MG63 (cell line): ENCODE measurements around the gene RRP1B. TPM values are rescaled to one million over a fixed set of nuclear protein-coding genes. Genes with fewer than 3 reads are reported as not detected.

Experiments used
- DNase-seq: peaks from one replicate; pipeline ENCODE4 v3.0.0-alpha.2; 2020
- H3K27me3 ChIP-seq: fragments of 250-450 bp; sonication (Bioruptor Pico); 2 replicates; pipeline ENCODE4 v1.5.1; 2020; ENCODE audit warnings: mild to moderate bottlenecking, moderate library complexity
- H3K36me3 ChIP-seq: fragments of 250-450 bp; sonication (Bioruptor Pico); 2 replicates; pipeline ENCODE4 v1.5.1; 2020; ENCODE audit warnings: mild to moderate bottlenecking, moderate library complexity
- H3K4me3 ChIP-seq: fragments of 250-450 bp; sonication (Bioruptor Pico); 2 replicates; pipeline ENCODE4 v1.5.1; 2020; ENCODE audit warnings: mild to moderate bottlenecking, moderate library complexity
- H3K9me3 ChIP-seq: fragments of 250-450 bp; sonication (Bioruptor Pico); 2 replicates; pipeline ENCODE4 v1.5.1; 2020; ENCODE audit warnings: mild to moderate bottlenecking, moderate library complexity
- total RNA-seq: library from RNA; depleted of rRNA; stranded (reverse); fragments of >200 nt; shearing (Covaris generic); gene quantifications from 2 replicates; pipeline ENCODE4 v1.2.3, GENCODE V29; 2014; ENCODE audit warnings: low replicate concordance

Gene RRP1B
- total RNA-seq, 1 experiment from 2014 or later, result 23.0 TPM

DNA sequence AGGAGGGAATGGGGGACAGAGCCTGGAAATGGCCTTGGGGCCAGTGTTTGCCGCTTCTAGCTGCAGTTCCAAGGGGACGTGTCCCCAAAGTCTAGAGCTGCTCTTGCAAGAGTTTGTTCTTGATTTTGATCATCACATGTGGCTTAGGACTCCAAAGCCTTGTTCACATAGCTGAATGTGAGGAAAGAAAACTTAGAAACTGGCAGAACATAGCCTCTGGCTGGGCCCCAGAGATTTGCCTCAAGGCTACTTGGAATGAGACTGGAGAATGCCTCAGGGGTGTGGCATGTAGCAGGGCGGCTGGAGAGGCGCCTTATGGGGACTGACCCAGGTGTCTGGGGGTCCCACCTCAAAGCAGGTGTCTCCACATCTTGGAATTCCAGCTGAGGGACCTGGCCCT is 61.8 kb downstream of the RRP1B start:
- H3K36me3 ChIP-seq, result peaks cover 24% of the 10 kb centered on the region
- peak overlapping the region; percentile 98 for H3K4me3 ChIP-seq
- DNase-seq, result no peak
- H3K9me3 ChIP-seq, result no peaks in the 10 kb centered on the region
- H3K27me3 ChIP-seq, result no peaks in the 10 kb centered on the region

DNA sequence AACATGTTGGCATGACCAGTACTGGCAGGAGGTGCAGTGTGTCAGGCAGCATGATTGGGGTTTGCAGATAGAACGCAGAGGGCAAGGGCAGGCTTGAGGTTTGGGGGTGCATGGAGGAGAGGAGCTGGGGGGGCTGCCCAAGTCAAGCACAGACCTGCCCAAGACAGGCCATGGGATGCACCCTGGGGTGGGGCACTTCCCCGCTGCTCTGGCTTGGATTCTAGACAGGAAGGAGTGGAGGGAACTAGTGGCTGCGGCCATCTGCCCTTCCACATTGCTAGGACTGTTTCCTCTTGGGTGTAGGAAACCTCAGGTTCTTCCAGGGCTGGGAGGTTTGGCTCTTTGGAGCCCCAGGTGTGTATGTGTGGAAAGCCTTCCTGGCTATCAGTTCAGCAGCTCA is 62.6 kb downstream of the RRP1B start:
- no peaks in the 10 kb centered on the region for H3K9me3 ChIP-seq
- no peak for DNase-seq
- H3K36me3 ChIP-seq, result peaks cover 24% of the 10 kb centered on the region
- H3K4me3 ChIP-seq, result no peak overlapping the region
- no peaks in the 10 kb centered on the region for H3K27me3 ChIP-seq

DNA sequence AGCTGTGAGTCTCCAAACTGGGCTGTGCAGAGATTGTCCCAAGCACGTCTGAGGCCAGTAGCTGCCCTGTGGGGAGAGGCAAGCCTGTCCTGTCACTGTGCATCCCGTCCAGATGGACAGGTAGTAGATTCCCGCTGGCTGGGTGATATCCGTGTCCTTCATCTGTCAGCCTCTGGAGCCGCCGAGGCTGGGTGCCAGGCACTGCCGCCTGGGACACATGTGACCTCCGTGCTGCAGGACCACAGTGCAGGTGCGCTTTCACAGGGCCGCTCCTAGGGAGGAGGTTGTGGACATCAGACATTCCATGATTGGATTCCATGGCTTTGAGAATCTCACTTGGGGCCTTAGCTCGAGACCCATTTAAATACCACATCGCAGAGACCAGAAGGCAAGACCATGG is 64.3 kb downstream of the RRP1B start:
- peaks cover 24% of the 10 kb centered on the region for H3K36me3 ChIP-seq
- no peak overlapping the region for H3K4me3 ChIP-seq
- no peak for DNase-seq
- H3K27me3 ChIP-seq, result no peaks in the 10 kb centered on the region
- no peaks in the 10 kb centered on the region for H3K9me3 ChIP-seq

DNA sequence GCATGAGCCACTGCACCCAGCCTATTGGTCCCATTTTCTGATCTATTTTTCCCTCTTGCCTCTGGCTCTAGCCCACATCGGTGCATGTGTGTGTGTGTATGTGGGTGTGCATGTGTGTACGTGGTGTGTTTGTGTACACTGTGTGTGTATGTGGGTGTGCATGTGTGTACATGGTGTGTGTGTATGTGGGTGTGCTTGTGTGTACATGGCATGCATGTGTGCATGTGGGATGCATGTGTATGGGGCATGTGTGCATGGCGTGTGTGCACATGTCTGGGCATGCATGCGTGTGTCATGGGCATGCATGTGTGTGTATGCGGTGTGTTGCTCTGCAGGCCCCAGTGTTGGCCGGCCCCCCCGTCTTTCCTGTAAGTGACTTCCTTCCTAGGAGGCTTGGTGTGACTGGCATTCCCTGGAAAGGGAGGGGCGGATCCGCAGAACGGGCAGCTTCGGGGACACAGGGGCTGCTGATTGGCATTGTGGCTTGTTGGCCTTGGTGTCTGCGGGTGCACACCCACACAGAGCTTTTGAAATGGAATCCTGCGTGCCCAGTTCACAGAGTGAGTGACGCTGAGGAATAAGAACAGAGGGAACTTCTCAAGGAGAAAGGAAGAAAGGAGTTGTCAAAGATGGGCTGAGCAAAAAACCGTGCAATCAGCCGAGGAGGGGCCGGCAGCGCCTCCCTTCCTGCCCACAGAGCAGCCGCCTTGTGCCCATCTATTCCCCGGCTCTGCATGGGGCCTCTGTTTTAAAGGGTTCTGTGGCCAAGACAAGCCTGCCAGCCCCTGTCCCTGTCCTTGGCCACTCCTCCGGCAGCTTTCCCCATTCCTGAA is 67.5 kb downstream of the RRP1B start:
- Histone ChIP-seq H3K9me3 (no peaks in the 10 kb centered on the region), H3K36me3 (peaks cover 18% of the 10 kb centered on the region), H3K27me3 (no peaks in the 10 kb centered on the region), H3K4me3 (no peak overlapping the region)
- no peak for DNase-seq

DNA sequence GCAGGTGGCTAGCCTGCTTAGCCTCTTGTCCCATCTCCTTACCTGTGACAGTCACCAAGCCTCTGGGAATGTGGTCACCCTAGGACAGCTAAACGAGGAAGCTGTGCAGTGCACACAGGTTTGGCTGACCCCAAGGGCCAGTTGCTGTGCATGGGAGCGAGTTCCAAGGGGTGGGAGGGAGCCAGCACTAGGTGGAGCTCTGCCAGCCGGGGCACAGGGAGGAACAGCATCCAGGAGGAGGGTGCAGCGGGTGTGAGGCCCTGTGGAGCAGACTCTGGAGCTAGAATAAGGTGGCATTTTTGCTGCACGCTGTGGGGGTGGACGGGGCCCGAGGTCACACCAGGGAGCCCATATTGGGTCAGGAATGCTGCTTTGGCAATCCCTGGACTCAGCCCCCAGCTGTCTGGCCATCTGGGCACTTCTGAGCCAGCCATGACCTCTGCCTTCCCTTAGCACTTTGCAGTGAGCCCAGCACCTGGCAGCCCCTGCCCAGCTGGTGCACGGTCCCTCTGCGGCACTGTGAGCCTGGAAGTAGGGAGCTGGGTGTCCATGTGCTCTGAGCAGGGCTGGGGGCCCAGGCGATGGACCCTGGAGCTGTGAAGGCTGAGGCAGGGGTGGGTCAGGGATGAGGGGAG is 68.3 kb downstream of the RRP1B start:
- no peaks in the 10 kb centered on the region for H3K27me3 ChIP-seq
- no peak overlapping the region for H3K4me3 ChIP-seq
- peaks cover 18% of the 10 kb centered on the region for H3K36me3 ChIP-seq
- no peaks in the 10 kb centered on the region for H3K9me3 ChIP-seq
- peak; percentile 85 for DNase-seq

DNA sequence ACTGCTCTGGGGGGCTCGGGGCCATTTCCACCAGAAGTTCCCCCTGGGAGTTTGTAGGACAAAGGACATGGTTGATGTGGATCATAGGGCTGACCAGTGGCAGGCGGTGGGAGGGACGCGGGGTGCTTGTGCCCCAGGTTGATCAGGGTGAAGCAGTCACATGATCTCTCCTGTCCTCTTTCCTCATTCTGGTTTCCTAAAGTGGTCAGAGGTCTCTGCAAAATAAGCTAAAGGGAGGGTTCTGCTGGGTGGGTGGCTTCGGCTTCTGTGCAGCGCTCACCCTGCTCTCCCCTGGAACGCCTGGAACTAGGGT is 68.8 kb downstream of the RRP1B start:
- Histone ChIP-seq H3K9me3 (no peaks in the 10 kb centered on the region), H3K27me3 (no peaks in the 10 kb centered on the region), H3K36me3 (peaks cover 18% of the 10 kb centered on the region), H3K4me3 (peak overlapping the region; percentile 41)
- DNase-seq, result no peak

DNA sequence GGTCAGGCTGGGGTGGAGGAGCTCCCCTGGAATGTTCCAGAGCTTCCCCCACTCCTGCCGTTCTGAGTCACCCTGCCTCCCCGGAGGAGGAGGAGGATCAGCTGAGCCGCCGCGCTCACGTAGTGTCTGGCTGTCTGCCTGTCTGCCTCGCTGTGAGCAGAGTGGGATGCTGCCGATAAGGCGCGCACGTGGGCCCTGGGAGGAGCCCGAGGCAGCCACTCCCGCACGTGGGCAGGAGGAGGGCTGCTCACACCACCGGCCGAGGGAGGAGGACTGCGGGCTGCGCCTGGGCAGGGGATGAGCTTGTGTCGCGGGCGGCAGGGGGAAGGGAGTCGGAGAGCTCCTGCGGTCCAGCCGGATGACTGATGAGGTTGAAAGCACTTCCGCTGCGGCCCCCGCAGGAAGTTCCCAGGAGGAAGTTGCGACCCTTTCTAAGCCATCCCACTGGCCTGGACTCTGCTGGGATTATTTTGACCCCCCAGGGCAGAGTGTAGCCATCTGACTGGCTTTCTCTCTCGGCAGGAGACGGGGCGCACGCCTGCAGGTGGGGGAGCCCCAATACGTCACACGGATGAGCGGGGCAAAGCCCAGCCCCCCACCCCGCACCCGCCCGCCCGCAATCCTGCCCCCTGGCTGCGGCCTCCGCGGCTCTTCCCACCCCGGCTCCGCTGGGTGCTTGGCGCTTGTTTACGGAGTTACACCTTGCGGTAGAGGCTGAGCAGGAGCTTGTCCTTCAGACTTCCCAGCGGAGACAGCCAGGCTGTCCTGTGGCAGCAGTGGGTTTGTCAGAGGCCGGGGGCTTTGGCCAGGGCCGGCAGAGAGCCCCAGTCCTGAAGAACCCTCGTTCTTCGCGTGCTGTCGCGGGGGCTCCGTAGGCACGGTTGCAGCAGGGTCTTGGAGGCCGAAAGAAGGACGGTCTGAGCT is 69.4 kb downstream of the RRP1B start:
- H3K27me3 ChIP-seq, result no peaks in the 10 kb centered on the region

DNA sequence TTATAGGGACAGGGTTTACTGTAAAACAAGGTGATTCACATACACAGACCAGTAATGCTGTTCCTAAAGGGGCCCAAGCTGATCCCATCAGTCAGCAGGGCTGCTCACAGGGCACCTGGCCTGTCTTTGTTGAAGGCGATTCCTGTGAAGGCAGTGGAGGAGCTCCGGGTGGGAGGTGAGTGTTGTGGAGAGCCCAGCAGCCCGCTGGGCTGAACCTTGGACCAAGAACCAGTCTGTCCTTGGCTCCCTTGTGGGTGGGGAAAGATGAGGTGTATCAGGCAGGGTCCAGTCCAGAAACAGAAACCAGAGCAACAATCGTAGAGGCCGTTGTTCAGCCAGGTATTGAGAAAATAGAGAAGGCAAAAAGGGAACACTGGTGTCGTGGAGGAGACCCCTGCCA is 72.1 kb downstream of the RRP1B start:
- no peak overlapping the region; the same call in 1 of the 2 replicates for H3K4me3 ChIP-seq
- H3K27me3 ChIP-seq, result no peaks in the 10 kb centered on the region
- DNase-seq, result no peak
- H3K36me3 ChIP-seq, result peaks cover 30% of the 10 kb centered on the region
- no peaks in the 10 kb centered on the region for H3K9me3 ChIP-seq

More for the DNA sequence above, 69.4 kb downstream of the RRP1B start:
- peak; percentile 99 for DNase-seq
- no peaks in the 10 kb centered on the region for H3K9me3 ChIP-seq
- peak overlapping the region; percentile 41 for H3K4me3 ChIP-seq
- H3K36me3 ChIP-seq, result peaks cover 18% of the 10 kb centered on the region

DNA sequence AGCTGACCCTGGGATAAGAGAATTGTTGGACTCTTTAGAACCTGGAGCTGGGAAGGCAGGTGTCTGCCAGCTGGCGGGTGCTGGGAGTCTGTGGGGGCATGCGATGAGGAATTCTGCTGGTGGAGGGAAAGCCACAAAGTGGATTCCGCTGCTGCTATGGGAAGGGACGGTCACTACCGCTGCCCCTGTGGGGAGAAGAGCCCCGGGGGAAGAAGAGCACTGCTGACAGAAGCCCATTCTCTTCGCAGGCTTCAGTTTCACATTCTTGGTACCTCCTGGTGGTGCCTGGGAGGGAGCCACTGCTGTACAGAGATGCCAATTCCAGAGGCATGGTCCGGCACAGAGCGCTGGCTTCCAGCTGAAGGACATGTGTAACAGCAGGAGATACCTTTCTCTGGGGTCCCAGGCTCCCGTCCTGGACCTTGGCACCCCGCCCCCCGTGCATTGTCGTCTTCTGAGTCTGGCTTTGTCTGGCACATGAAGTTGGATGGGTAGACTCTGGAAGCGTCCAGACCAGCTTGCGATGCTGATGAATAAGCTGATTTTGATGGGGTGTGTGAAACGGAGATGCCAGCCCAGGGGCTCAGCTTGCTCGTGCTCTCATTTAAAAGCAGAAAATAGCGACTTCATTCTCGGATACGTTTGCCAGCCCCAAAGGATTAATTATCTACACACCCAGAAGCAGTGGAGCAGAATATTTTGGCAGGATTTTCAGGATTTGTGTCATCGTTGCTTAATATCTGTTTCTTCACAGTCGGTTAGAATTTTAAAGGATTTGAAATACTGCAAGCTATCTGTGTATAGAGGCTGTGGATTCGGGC is 72.7 kb downstream of the RRP1B start:
- DNase-seq, result peak; percentile 84

DNA sequence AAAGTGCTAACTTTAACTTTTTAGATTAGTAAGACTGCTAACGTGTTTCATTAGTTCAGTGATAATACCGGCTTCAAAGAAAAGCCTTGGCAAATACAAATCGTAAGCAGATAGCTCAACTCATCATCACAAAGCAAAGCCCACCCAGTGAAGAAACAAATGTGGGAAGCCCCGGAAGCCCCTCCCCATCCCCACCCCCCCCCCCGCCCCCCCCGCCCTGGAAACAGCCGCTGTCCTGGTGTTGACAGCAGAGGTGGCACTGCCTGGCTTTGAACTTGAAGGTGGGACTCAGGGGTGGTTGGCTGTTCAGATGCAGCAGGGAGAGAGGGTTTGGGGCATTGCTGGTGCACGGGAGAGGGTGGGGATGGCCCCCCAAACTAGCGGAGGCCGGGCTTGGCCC is 73.7 kb downstream of the RRP1B start:
- H3K4me3 ChIP-seq, result no peak overlapping the region
- no peaks in the 10 kb centered on the region for H3K9me3 ChIP-seq
- DNase-seq, result no peak
- peaks cover 40% of the 10 kb centered on the region for H3K36me3 ChIP-seq
- H3K27me3 ChIP-seq, result no peaks in the 10 kb centered on the region

More for the DNA sequence above, 72.7 kb downstream of the RRP1B start:
- no peaks in the 10 kb centered on the region for H3K27me3 ChIP-seq
- H3K9me3 ChIP-seq, result no peaks in the 10 kb centered on the region
- peaks cover 33% of the 10 kb centered on the region for H3K36me3 ChIP-seq
- peak overlapping the region; percentile 6; the same call in 1 of the 2 replicates for H3K4me3 ChIP-seq

DNA sequence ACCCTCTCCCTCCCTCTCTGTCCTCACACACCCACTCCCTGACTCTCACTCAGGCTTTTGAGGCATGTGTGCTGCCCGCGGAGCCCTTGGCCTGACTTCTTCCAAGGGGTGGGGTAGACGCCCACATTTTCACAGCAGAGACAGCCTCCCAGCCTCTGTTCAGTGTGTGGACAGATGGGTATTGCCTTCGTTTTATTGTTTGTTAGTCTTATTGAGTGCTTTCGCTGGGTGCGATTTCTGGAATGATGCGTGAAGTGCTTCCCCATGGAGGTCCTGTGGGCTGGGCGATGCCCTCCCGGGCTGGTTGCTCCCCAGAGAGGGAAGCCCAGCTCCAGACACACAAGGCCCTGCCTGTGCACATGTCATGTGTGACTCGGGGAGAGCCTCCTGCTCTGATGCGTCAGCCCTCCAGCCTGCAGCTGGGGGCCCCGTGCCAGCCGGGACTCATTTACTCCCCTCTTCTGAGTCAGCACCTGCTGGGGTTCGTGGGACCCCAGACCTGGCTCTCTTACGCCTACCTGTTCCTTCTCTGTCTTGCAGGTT is 74.2 kb downstream of the RRP1B start:
- Histone ChIP-seq H3K27me3 (no peaks in the 10 kb centered on the region), H3K9me3 (no peaks in the 10 kb centered on the region), H3K36me3 (peaks cover 40% of the 10 kb centered on the region), H3K4me3 (no peak overlapping the region)
- DNase-seq, result peak; percentile 53

DNA sequence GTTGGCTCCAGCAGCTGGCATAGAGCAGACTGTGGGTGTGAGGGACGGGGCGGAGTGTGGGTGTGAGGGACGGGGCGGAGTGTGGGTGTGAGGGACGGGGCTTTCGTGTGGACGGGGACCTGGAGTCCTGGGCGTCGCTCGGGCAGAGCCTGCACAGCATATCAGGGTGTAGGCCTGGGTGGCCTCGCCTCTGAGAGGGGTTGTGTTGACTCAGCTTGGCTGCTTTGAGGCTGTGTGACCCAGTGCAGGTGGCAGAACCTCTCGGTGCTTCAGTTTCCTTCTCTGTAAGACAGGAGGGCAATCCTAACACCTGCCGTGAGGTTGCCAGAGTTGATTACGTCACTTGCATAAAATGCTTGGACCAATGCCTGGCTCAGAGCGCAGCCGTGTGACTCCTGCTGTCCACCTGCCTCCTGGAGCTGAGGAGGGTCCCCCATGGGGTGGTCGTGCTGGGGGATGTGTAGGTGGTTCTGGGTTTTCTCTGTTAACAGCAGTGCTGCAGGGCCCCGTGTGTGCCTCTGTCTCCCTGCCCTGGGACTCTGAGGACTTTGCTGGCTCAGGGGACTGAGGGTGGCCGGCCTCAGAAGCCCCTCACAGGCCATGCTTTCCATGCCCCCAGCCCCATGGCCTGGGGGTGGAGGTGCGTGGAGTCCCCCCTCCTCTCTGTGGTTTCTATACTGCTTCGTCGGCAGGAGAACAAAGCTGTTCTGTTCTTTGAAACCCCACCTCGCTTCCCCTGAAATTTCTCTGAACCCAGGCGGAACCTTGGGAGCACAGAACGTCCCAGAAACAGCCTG is 75.0 kb downstream of the RRP1B start:
- Histone ChIP-seq H3K27me3 (no peaks in the 10 kb centered on the region), H3K36me3 (peaks cover 37% of the 10 kb centered on the region), H3K4me3 (no peak overlapping the region), H3K9me3 (no peaks in the 10 kb centered on the region)
- DNase-seq, result no peak

DNA sequence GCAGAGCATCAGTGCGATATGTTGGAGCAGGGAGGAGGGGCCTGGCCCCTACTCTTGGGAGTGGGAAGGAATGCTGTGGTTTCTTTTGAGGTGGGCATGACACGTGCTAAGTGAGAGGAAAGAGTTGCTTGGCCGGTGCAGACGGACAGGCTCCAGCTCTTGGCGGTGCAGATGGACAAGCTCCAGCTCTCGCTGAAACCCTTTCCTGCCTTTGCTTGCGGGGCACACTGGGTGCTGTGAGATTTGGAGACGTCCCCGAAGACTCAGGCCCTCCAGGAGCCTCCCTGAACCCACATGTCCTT is 75.5 kb downstream of the RRP1B start:
- no peaks in the 10 kb centered on the region for H3K27me3 ChIP-seq
- H3K9me3 ChIP-seq, result no peaks in the 10 kb centered on the region
- no peak for DNase-seq
- H3K4me3 ChIP-seq, result no peak overlapping the region
- H3K36me3 ChIP-seq, result peaks cover 37% of the 10 kb centered on the region

DNA sequence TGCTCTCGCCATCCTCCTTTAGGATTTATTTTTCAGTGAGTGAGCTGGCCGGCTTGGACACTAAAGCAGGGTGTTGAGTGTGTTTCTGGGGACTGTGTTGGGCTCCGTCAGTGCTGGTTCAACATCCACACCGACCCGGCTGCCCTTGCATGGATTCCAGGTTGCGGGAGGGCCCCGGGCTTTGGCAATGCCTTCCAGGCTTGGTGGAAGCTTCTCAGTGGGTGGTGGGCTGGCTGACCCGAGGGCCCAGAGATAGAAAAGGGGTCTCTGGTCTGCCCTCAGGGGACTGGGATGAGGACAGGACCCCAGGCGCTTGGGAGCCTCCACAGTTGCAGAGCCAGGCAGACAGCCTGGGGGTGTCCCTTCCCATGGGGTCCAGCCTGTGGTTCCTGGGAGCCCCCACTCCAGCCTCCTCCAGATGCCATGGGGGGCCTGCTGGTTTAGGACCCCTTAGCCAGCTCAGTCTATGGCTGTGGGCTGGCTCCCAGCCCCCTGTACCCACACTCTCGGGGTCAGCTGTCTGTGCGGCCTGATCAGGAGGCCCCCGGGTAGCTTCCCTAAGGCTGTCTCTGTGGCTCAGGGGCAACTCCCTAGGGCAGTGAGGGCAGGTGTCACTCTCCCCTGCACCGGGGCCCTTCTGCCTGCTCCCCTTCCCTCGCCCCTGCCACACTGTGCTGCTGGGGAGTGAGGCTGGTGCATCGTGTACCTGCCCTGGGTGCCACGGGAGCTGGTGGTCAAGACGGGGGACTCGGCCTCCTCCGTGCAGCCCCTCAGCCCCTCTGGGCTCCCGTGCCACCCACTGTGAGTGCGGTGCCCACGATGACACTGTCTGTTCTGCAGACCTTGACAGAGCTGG is 76.1 kb downstream of the RRP1B start:
- Histone ChIP-seq H3K36me3 (peaks cover 40% of the 10 kb centered on the region), H3K27me3 (no peaks in the 10 kb centered on the region), H3K4me3 (no peak overlapping the region), H3K9me3 (no peaks in the 10 kb centered on the region)
- no peak for DNase-seq
